Astrocyte (in vitro differentiated cells and primary cell): Measurements from ENCODE around the gene MRPL10. TPM values are rescaled to one million over a fixed set of nuclear protein-coding genes. Genes with fewer than 3 reads are reported as not detected.

Experiments used
- DNase-seq: peaks from one replicate; pipeline ENCODE4 v3.0.0-alpha.2; 2010; ENCODE audit warnings: low read depth
- FAIRE-seq: peaks from 2 replicates; lab custom pipeline; 2011; peaks lifted over from hg19 to GRCh38; lab: Jason Lieb, UNC
- H2AFZ ChIP-seq: 2 replicates; pipeline ENCODE4 v1.6.0; 2012; ENCODE audit warnings: low read depth, low read length, inconsistent platforms
- H3K27ac ChIP-seq: 2 replicates; pipeline ENCODE4 v1.5.1; 2011; ENCODE audit warnings: low read depth, low read length, inconsistent platforms
- H3K27me3 ChIP-seq: 2 replicates; pipeline ENCODE4 v1.6.0; 2011; ENCODE audit warnings: low read length, inconsistent platforms; ENCODE audit not compliant: insufficient read depth
- H3K36me3 ChIP-seq: 2 replicates; pipeline ENCODE4 v1.5.1; 2011; ENCODE audit warnings: low read length, inconsistent platforms; ENCODE audit not compliant: insufficient read depth
- H3K4me1 ChIP-seq: 2 replicates; pipeline ENCODE4 v1.5.1; 2011; ENCODE audit warnings: low read length, inconsistent platforms; ENCODE audit not compliant: insufficient read depth
- H3K4me2 ChIP-seq: 2 replicates; pipeline ENCODE4 v1.6.0; 2012; ENCODE audit warnings: low read length, inconsistent platforms
- H3K4me3 ChIP-seq: 2 replicates; pipeline ENCODE4 v1.5.1; 2011; ENCODE audit warnings: low read depth, mild to moderate bottlenecking, low read length, inconsistent platforms; ENCODE audit not compliant: insufficient read depth
- H3K79me2 ChIP-seq: 2 replicates; pipeline ENCODE4 v1.6.0; 2012; ENCODE audit warnings: mild to moderate bottlenecking, low read length, inconsistent platforms; ENCODE audit not compliant: insufficient read depth
- H3K9ac ChIP-seq: 2 replicates; pipeline ENCODE4 v1.6.0; 2012; ENCODE audit warnings: mild to moderate bottlenecking, low read length, inconsistent platforms
- H3K9me3 ChIP-seq: 2 replicates; pipeline ENCODE4 v1.5.1; 2012; ENCODE audit warnings: low read depth, mild to moderate bottlenecking, low read length, inconsistent platforms; ENCODE audit not compliant: insufficient read depth
- H4K20me1 ChIP-seq: 2 replicates; pipeline ENCODE4 v1.6.0; 2012; ENCODE audit warnings: low read length, inconsistent platforms; ENCODE audit not compliant: insufficient read depth
- H3K27ac Mint-ChIP-seq: one replicate; pipeline ENCODE4 v1.8.0; 2021; ENCODE audit warnings: mild to moderate bottlenecking, mixed read lengths; ENCODE audit not compliant: unreplicated experiment
- H3K27me3 Mint-ChIP-seq: one replicate; pipeline ENCODE4 v1.8.0; 2021; ENCODE audit warnings: low read depth, mixed read lengths; ENCODE audit not compliant: unreplicated experiment
- H3K36me3 Mint-ChIP-seq: one replicate; pipeline ENCODE4 v1.8.0; 2021; ENCODE audit warnings: low read depth, mixed read lengths; ENCODE audit not compliant: unreplicated experiment
- H3K4me1 Mint-ChIP-seq: one replicate; pipeline ENCODE4 v1.8.0; 2021; ENCODE audit warnings: low read depth, mixed read lengths; ENCODE audit not compliant: unreplicated experiment
- H3K4me3 Mint-ChIP-seq: one replicate; pipeline ENCODE4 v1.8.0; 2021; ENCODE audit warnings: mild to moderate bottlenecking, moderate library complexity, mixed read lengths; ENCODE audit not compliant: unreplicated experiment
- H3K9me3 Mint-ChIP-seq: one replicate; pipeline ENCODE4 v1.8.0; 2021; ENCODE audit warnings: mild to moderate bottlenecking, mixed read lengths; ENCODE audit not compliant: unreplicated experiment
- EZH2 ChIP-seq: IDR thresholded peaks from 2 replicates; pipeline ENCODE4 v1.6.1; 2012; ENCODE audit warnings: mild to moderate bottlenecking, low read length, inconsistent platforms; ENCODE audit not compliant: insufficient read depth
- total RNA-seq: library from RNA; stranded (reverse); gene quantifications from 2 replicates; pipeline ENCODE4 v1.2.1, GENCODE V29; 2021
- TF ChIP-seq, protein P1 (sequence below): IDR thresholded peaks from 2 replicates; pipeline ENCODE4 v1.5.1; 2011; ENCODE audit warnings: low read depth, mild to moderate bottlenecking, inconsistent platforms, low read length, moderate library complexity; ENCODE audit not compliant: insufficient read depth

The MRPL10 gene
- total RNA-seq, 1 donor from 2014 or later: 33.2 TPM

DNA sequence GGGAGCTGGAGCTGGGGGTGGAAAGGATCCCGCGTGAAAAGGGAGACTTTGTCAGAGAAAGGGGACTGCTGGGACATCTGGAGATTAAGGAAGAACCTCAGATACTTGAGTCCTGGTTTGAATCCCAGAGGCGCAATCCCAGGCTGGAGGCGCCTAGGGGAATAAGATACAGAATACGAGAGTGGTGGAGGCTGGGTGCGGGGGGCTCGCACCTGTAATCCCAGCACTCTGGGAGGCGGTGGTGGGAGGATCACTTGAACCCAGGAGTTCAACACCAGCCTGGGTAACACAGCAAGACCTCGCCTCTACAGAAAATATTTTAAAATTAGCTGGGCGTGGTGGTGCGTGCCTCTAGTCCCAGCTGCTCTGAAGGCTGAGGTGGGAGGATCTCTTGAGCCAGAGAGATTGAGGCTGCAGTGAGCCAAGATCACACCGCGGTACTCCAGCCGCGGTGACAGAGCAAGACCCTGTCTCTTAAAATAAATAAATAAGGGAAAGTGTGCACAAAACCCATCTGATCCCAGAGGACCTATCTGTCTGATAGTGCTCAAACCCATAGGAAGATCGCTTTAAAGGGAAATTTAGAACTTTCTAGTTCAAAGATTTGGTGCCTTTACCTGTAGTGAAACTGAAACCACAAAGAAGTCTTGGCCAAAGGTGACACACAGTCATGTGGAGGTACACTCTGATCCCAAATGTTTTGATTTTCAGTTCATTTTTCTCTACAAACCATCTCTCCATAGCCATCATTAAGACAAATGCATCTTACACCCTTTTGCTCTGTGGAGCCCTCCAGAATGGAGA lies 10.3 kb upstream of the MRPL10 start:
- peak overlapping the region; percentile 94 for H2AFZ ChIP-seq
- FAIRE-seq (no peak), DNase-seq (no peak)
- TF ChIP-seq EZH2: no peak
- TF ChIP-seq, protein P1, sequence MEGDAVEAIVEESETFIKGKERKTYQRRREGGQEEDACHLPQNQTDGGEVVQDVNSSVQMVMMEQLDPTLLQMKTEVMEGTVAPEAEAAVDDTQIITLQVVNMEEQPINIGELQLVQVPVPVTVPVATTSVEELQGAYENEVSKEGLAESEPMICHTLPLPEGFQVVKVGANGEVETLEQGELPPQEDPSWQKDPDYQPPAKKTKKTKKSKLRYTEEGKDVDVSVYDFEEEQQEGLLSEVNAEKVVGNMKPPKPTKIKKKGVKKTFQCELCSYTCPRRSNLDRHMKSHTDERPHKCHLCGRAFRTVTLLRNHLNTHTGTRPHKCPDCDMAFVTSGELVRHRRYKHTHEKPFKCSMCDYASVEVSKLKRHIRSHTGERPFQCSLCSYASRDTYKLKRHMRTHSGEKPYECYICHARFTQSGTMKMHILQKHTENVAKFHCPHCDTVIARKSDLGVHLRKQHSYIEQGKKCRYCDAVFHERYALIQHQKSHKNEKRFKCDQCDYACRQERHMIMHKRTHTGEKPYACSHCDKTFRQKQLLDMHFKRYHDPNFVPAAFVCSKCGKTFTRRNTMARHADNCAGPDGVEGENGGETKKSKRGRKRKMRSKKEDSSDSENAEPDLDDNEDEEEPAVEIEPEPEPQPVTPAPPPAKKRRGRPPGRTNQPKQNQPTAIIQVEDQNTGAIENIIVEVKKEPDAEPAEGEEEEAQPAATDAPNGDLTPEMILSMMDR: no peak
- Mint-ChIP-seq H3K27ac (peak overlapping the region; percentile 58), H3K4me1 (peaks cover 27% of the 10 kb centered on the region), H3K27me3 (peaks cover 15% of the 10 kb centered on the region), H3K9me3 (no peaks in the 10 kb centered on the region), H3K4me3 (peak overlapping the region; percentile 93), H3K36me3 (peaks cover 4% of the 10 kb centered on the region)
- H3K4me2 ChIP-seq: peak overlapping the region; percentile 94
- peak overlapping the region; percentile 83 for H3K9ac ChIP-seq
- H3K36me3 ChIP-seq: no peaks in the 10 kb centered on the region
- H3K79me2 ChIP-seq: no peaks in the 10 kb centered on the region
- peaks cover 18% of the 10 kb centered on the region for H3K27me3 ChIP-seq
- peaks cover 24% of the 10 kb centered on the region for H3K4me1 ChIP-seq
- no peak overlapping the region for H3K27ac ChIP-seq
- H4K20me1 ChIP-seq: no peaks in the 10 kb centered on the region
- H3K4me3 ChIP-seq: peak overlapping the region; percentile 79
- H3K9me3 ChIP-seq: no peaks in the 10 kb centered on the region

DNA sequence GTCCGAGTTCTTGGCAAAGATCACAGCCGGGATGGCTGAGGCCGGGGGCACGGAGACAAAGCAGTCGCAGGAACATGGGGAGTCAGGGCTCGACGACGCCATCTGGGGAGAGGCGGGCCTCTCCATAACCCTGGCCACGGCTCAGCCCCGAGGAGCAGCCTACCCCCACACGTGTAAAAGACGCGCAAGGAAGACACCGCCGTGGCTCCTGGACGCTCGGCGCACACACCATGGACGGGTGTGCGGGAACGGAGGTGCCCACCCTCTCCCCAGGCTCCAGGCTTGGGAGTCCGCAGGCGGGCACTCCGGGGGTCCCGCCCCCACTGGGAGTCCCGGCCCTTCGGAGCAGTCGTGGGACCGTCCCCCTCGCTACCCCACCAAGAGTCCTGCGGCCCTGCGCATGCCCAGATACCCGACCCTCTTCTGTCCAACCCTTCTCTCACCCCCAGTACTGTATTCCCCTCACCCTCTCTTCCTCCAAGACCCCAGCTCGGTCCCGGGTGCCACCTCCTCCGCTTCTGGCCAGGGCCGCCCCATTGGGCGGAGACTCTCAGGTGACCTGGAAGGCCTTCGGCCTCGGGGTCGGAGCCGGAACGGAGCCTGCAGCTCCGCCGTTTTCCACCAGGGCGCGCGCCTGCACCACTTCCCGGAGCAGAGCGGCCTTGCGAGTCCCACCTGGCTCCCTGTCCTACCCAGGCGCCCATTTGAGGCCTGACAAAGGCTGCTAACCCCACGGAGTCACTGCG lies 9.6 kb upstream of the MRPL10 start, which contains the start of gene SCRN2:
Gene SCRN2 (minus strand): TSS at position 532 of the 746 bp plus-strand sequence. CDS start 430 bp downstream, at position 102.
- peaks cover 27% of the 10 kb centered on the region for H3K4me1 Mint-ChIP-seq
- H3K9me3 Mint-ChIP-seq: no peaks in the 10 kb centered on the region
- H3K4me3 Mint-ChIP-seq: peak within 1 kb of the TSS; percentile 93
- H3K36me3 Mint-ChIP-seq: peaks cover 6% of the 10 kb centered on the region
- Histone ChIP-seq H3K27ac (no peak within 1 kb of the TSS), H4K20me1 (no peaks in the 10 kb centered on the region), H3K9me3 (no peaks in the 10 kb centered on the region), H3K27me3 (peaks cover 10% of the 10 kb centered on the region), H3K36me3 (no peaks in the 10 kb centered on the region), H3K9ac (peak within 1 kb of the TSS; percentile 83), H3K79me2 (no peaks in the 10 kb centered on the region), H3K4me2 (peak within 1 kb of the TSS; percentile 94), H2AFZ (peak within 1 kb of the TSS; percentile 94), H3K4me1 (peaks cover 20% of the 10 kb centered on the region), H3K4me3 (peak within 1 kb of the TSS; percentile 79)
- FAIRE-seq: no peak
- H3K27ac Mint-ChIP-seq: peak within 1 kb of the TSS; percentile 77
- H3K27me3 Mint-ChIP-seq: peaks cover 7% of the 10 kb centered on the region
- DNase-seq: peak; percentile 42
- no peak for TF ChIP-seq EZH2
- TF ChIP-seq, protein P1: peak; percentile 81
